ENCODE measurements around the gene RBM47. TPM values are rescaled to one million over a fixed set of nuclear protein-coding genes. Genes with fewer than 3 reads are reported as not detected.
"Not testable (repeated sequence)": the region's sequence is repeated elsewhere in the genome, so short reads cannot be mapped to it uniquely, and the experiment has no call there.

The RBM47 gene
- total RNA-seq, 1 donor, result 2.2 TPM

DNA sequence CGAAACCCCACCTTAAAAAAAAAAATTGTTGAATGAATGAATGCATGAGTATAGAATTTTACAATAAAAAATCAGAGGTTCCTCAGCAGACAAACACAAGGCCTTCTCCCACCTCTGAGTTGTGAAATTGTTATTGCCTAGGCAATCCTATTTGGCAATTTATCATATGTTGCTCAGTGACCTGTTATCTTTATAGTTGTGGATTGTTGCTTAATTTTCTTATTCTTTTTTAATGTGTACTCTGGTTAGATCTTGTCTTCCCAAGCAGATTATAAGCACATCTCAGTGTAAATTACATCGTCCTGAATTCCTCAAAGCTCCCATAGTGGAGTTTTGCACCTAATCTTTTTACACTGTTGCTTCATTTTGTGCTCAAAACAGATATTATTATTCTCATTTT is 71.9 kb downstream of the RBM47 start:
- Histone ChIP-seq H4K20me1 (ENCODE audit: insufficient read depth, low read length) (no peaks in the 10 kb centered on the region), H3K27ac (ENCODE audit: low read depth, low read length) (no peak overlapping the region), H3K4me2 (ENCODE audit: insufficient read depth, low read length) (no peak overlapping the region), H3K4me1 (ENCODE audit: insufficient read depth, low read length) (peaks cover 3% of the 10 kb centered on the region), H2AFZ (ENCODE audit: low read length) (no peak overlapping the region), H3K27me3 (ENCODE audit: insufficient read depth, low read length) (no peaks in the 10 kb centered on the region), H3K4me3 (ENCODE audit: insufficient read depth, low read length) (no peak overlapping the region), H3K36me3 (ENCODE audit: insufficient read depth, low read length) (no peaks in the 10 kb centered on the region), H3K79me2 (ENCODE audit: insufficient read depth, low read length) (no peaks in the 10 kb centered on the region), H3K9me3 (ENCODE audit: low read depth, low read length) (no peaks in the 10 kb centered on the region)
- DNase-seq (ENCODE audit: insufficient read length, low spot score, missing footprints), result no peak
- TF ChIP-seq, protein P1, sequence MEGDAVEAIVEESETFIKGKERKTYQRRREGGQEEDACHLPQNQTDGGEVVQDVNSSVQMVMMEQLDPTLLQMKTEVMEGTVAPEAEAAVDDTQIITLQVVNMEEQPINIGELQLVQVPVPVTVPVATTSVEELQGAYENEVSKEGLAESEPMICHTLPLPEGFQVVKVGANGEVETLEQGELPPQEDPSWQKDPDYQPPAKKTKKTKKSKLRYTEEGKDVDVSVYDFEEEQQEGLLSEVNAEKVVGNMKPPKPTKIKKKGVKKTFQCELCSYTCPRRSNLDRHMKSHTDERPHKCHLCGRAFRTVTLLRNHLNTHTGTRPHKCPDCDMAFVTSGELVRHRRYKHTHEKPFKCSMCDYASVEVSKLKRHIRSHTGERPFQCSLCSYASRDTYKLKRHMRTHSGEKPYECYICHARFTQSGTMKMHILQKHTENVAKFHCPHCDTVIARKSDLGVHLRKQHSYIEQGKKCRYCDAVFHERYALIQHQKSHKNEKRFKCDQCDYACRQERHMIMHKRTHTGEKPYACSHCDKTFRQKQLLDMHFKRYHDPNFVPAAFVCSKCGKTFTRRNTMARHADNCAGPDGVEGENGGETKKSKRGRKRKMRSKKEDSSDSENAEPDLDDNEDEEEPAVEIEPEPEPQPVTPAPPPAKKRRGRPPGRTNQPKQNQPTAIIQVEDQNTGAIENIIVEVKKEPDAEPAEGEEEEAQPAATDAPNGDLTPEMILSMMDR (IDR thresholded peaks at IDR 0.05; ENCODE audit: extremely low read depth, low read depth, low read length), result no peak

DNA sequence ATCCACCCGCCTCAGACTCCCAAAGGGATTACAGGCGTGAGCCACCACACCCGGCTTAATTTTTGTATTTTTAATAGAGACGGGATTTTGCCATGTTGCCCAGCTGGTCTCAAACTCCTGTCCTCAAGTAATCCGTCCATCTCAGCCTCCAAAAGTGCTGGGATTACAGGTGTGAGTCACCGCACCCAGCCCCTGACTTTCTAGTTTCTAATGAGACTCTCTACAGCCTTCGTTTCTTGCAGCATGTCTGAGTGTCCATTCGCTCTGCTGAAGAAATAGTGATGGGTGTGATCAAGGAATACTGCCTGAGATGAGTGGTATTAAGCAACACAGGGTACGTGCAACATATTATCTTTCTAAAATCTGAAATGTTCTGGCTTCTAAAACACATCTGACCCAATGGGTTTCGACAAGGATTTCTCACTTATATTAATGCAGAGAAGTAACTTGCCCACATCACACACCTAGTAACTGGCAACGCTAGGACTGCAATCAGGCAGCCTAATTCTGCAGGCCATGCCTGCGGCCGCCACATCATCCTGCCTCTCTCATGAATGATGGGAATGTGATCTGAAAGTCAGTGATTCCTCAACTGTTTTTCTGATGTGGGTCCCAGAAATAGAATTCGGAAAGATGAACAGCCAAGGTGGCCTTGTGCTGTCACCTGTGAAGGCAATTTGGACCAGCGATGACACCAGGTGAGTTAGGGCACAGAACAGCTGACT is 74.3 kb downstream of the RBM47 start:
- H3K4me3 ChIP-seq (ENCODE audit: insufficient read depth, low read length), result no peak overlapping the region
- no peaks in the 10 kb centered on the region for H3K9me3 ChIP-seq (ENCODE audit: low read depth, low read length)
- no peaks in the 10 kb centered on the region for H3K27me3 ChIP-seq (ENCODE audit: insufficient read depth, low read length)
- no peaks in the 10 kb centered on the region for H4K20me1 ChIP-seq (ENCODE audit: insufficient read depth, low read length)
- H3K79me2 ChIP-seq (ENCODE audit: insufficient read depth, low read length), result no peaks in the 10 kb centered on the region
- peak; percentile 34 for DNase-seq (ENCODE audit: insufficient read length, low spot score, missing footprints)
- H2AFZ ChIP-seq (ENCODE audit: low read length), result no peak overlapping the region
- H3K36me3 ChIP-seq (ENCODE audit: insufficient read depth, low read length), result no peaks in the 10 kb centered on the region
- H3K27ac ChIP-seq (ENCODE audit: low read depth, low read length), result no peak overlapping the region
- TF ChIP-seq, protein P1 (IDR thresholded peaks at IDR 0.05; ENCODE audit: extremely low read depth, low read depth, low read length), result no peak
- H3K4me1 ChIP-seq (ENCODE audit: insufficient read depth, low read length), result peaks cover 9% of the 10 kb centered on the region
- H3K4me2 ChIP-seq (ENCODE audit: insufficient read depth, low read length), result no peak overlapping the region

DNA sequence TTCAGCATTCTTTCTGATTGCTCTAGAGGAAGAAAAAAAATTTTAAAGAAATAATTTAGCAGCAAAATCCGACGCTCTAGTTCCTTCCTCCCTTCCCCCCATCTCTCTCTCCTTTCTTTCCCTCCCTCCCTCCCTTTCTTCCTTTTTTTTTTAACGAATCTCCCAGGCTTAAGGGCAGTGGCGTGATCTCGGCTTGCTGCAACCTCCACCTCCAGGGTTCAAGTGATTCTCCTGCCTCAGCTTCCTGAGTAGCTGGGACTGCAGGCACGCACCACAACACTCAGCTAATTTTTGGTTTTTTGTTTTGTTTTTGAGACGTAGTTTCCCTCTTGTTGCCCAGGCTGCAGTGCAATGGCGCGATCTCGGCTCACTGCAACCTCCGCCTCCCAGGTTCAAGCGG is 75.0 kb downstream of the RBM47 start:
- not testable (repeated sequence) for H4K20me1 ChIP-seq (ENCODE audit: insufficient read depth, low read length); H3K27ac ChIP-seq (ENCODE audit: low read depth, low read length); H3K79me2 ChIP-seq (ENCODE audit: insufficient read depth, low read length); H3K9me3 ChIP-seq (ENCODE audit: low read depth, low read length); H3K4me1 ChIP-seq (ENCODE audit: insufficient read depth, low read length); H3K36me3 ChIP-seq (ENCODE audit: insufficient read depth, low read length); DNase-seq (ENCODE audit: insufficient read length, low spot score, missing footprints); H2AFZ ChIP-seq (ENCODE audit: low read length); H3K27me3 ChIP-seq (ENCODE audit: insufficient read depth, low read length); H3K4me2 ChIP-seq (ENCODE audit: insufficient read depth, low read length); H3K4me3 ChIP-seq (ENCODE audit: insufficient read depth, low read length)

DNA sequence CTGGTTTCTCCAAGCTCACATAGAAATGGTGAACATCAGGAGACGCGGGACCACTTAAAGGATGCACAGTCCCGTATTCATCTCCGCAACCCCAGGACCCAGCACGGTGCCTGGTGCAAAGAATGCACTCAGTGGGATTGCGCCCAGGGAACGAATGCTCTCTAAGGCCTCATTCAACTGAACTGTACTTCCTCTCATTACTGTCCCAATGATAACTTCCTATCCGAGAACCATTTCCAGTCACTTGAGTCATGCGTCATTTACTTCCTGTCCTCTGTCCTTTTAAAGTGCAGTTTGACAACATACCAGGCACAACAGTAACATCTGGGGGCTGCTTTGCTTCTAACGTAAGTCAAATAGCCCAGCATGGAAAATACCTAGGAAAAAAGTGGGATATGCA is 75.7 kb downstream of the RBM47 start:
- Histone ChIP-seq H3K27me3 (ENCODE audit: insufficient read depth, low read length) (no peaks in the 10 kb centered on the region), H3K27ac (ENCODE audit: low read depth, low read length) (no peak overlapping the region), H3K36me3 (ENCODE audit: insufficient read depth, low read length) (no peaks in the 10 kb centered on the region), H3K4me2 (ENCODE audit: insufficient read depth, low read length) (no peak overlapping the region), H4K20me1 (ENCODE audit: insufficient read depth, low read length) (no peaks in the 10 kb centered on the region), H3K9me3 (ENCODE audit: low read depth, low read length) (no peaks in the 10 kb centered on the region), H3K79me2 (ENCODE audit: insufficient read depth, low read length) (no peaks in the 10 kb centered on the region), H2AFZ (ENCODE audit: low read length) (no peak overlapping the region), H3K4me3 (ENCODE audit: insufficient read depth, low read length) (no peak overlapping the region), H3K4me1 (ENCODE audit: insufficient read depth, low read length) (peaks cover 9% of the 10 kb centered on the region)
- TF ChIP-seq, protein P1 (IDR thresholded peaks at IDR 0.05; ENCODE audit: extremely low read depth, low read depth, low read length), result no peak
- peak; percentile 5 for DNase-seq (ENCODE audit: insufficient read length, low spot score, missing footprints)
